ENCODE data around the gene FNDC3B. TPM values are rescaled to one million over a fixed set of nuclear protein-coding genes. Genes with fewer than 3 reads are reported as not detected.

The FNDC3B gene
- total RNA-seq, 1 donor from 2014 or later = 29.5 TPM

DNA sequence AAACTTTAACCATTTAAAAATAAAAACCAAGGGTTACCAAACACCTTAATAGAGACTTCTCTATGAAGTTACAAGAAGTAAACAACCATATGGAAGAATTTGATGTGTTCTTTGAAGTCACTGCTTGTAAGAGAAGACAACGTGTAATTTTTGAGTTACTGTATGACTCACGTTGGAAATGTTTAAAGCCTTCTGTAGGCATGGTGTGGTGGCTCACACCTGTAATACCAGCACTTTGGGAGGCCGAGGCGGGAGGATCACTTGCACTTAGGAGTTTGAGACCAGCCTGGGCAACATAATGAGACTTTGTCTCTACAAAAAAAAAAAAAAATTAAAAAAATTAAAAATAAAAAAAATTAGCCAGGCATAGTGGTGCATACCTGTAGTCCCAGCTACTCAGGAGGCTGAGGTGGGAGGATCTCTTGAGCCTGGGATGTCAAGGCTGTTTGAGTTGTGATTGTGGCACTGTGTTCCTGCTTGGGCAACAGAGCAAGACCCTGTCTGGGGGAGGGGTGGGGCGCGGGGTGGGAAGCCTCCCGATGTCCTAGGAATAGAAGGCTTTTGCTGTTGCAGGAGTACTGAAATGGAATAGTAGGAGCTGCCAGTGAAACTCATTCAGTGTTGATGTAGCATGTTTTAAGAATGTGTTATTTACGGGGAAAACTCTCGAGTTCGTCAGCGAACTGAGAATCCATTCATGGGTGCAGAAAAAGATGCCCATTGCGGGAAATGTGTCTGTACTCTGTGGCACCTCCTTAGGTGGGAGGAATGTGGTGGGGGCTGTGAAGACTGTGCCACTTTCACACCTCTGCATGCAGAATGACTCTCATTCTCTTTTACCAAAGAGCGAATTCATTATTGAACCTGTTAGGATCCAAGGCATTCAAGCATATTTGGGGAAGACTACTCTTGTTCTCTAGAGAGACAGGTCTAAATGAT, 134.2 kb downstream of the FNDC3B start:
- H3K27me3 ChIP-seq = no peaks in the 10 kb centered on the region
- H3K4me1 Mint-ChIP-seq = peaks cover 78% of the 10 kb centered on the region
- H3K36me3 Mint-ChIP-seq = peaks cover 11% of the 10 kb centered on the region
- no peak overlapping the region for H3K4me3 ChIP-seq
- DNase-seq (ENCODE audit: low spot score) = no peak
- H3K9me3 Mint-ChIP-seq = no peaks in the 10 kb centered on the region
- H4K20me1 ChIP-seq (ENCODE audit: low read depth) = peaks cover 36% of the 10 kb centered on the region
- H3F3A ChIP-seq (ENCODE audit: low read depth) = peaks cover 23% of the 10 kb centered on the region
- peaks cover 53% of the 10 kb centered on the region for H3K4me1 ChIP-seq
- no peaks in the 10 kb centered on the region for H3K9me3 ChIP-seq (ENCODE audit: low read depth)
- TF ChIP-seq EZH2 (IDR thresholded peaks at IDR 0.05) (no peak), EZH2phosphoT487 (IDR thresholded peaks at IDR 0.05) (no peak)
- TF ChIP-seq, protein P1, sequence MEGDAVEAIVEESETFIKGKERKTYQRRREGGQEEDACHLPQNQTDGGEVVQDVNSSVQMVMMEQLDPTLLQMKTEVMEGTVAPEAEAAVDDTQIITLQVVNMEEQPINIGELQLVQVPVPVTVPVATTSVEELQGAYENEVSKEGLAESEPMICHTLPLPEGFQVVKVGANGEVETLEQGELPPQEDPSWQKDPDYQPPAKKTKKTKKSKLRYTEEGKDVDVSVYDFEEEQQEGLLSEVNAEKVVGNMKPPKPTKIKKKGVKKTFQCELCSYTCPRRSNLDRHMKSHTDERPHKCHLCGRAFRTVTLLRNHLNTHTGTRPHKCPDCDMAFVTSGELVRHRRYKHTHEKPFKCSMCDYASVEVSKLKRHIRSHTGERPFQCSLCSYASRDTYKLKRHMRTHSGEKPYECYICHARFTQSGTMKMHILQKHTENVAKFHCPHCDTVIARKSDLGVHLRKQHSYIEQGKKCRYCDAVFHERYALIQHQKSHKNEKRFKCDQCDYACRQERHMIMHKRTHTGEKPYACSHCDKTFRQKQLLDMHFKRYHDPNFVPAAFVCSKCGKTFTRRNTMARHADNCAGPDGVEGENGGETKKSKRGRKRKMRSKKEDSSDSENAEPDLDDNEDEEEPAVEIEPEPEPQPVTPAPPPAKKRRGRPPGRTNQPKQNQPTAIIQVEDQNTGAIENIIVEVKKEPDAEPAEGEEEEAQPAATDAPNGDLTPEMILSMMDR (IDR thresholded peaks at IDR 0.05) = no peak
- no peaks in the 10 kb centered on the region for H3K27me3 Mint-ChIP-seq (ENCODE audit: insufficient read depth, low read depth)
- H3K9ac ChIP-seq = no peak overlapping the region
- H3K4me2 ChIP-seq = peak overlapping the region; percentile 1
- H2AFZ ChIP-seq (replicated peaks) = no peak overlapping the region
- peak overlapping the region; percentile 10 for H3K27ac ChIP-seq
- peak overlapping the region; percentile 39 for H3K27ac Mint-ChIP-seq
- H3K79me2 ChIP-seq (ENCODE audit: low read depth) = peaks cover 57% of the 10 kb centered on the region
- no peaks in the 10 kb centered on the region for H3K36me3 ChIP-seq
- H3K4me3 Mint-ChIP-seq = no peak overlapping the region

GRCh38 chr3:172174513-172175253, 135.3 kb downstream of the FNDC3B start:
- no peaks in the 10 kb centered on the region for H3K36me3 ChIP-seq
- H4K20me1 ChIP-seq (ENCODE audit: low read depth) = peaks cover 25% of the 10 kb centered on the region
- peak overlapping the region; percentile 78 for H3K4me3 Mint-ChIP-seq
- peaks cover 19% of the 10 kb centered on the region for H3F3A ChIP-seq (ENCODE audit: low read depth)
- H3K27me3 Mint-ChIP-seq (ENCODE audit: insufficient read depth, low read depth) = no peaks in the 10 kb centered on the region
- peak overlapping the region; percentile 80 for H3K27ac ChIP-seq
- no peaks in the 10 kb centered on the region for H3K9me3 ChIP-seq (ENCODE audit: low read depth)
- peak; percentile 28 for DNase-seq (ENCODE audit: low spot score)
- peaks cover 62% of the 10 kb centered on the region for H3K79me2 ChIP-seq (ENCODE audit: low read depth)
- peaks cover 48% of the 10 kb centered on the region for H3K4me1 ChIP-seq
- peak overlapping the region; percentile 64 for H3K4me2 ChIP-seq
- no peaks in the 10 kb centered on the region for H3K9me3 Mint-ChIP-seq
- H2AFZ ChIP-seq (replicated peaks) = no peak overlapping the region
- TF ChIP-seq EZH2 (IDR thresholded peaks at IDR 0.05) = no peak
- TF ChIP-seq EZH2phosphoT487 (IDR thresholded peaks at IDR 0.05) = no peak
- TF ChIP-seq, protein P1 (IDR thresholded peaks at IDR 0.05) = no peak
- no peaks in the 10 kb centered on the region for H3K27me3 ChIP-seq
- H3K9ac ChIP-seq = no peak overlapping the region
- H3K4me3 ChIP-seq = peak overlapping the region; percentile 9
- peaks cover 9% of the 10 kb centered on the region for H3K36me3 Mint-ChIP-seq
- peak overlapping the region; percentile 98 for H3K27ac Mint-ChIP-seq
- peaks cover 68% of the 10 kb centered on the region for H3K4me1 Mint-ChIP-seq

DNA sequence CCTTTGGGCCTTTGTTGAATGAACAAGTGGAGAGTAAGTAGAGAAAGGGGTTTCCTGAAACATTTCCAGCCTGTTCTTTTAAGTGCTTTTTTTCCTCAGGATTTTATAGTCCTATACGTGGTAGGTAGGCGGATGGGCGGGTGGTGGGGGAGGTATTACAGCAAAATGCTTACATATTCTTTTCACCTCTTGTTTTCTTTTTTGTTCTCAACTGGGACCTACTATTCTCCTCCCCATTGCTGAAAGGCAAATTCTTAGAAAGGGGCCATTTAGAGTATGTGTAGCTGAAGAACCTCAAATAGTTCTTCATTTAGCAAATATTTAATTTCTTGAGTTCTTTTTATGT, 135.8 kb downstream of the FNDC3B start:
- Histone ChIP-seq H3K4me3 (peak overlapping the region; percentile 9), H3K9ac (no peak overlapping the region), H3K79me2 (ENCODE audit: low read depth) (peaks cover 58% of the 10 kb centered on the region), H3F3A (ENCODE audit: low read depth) (peaks cover 18% of the 10 kb centered on the region), H3K4me1 (peaks cover 47% of the 10 kb centered on the region), H3K27me3 (no peaks in the 10 kb centered on the region), H3K9me3 (ENCODE audit: low read depth) (no peaks in the 10 kb centered on the region), H3K36me3 (no peaks in the 10 kb centered on the region), H3K4me2 (peak overlapping the region; percentile 64), H4K20me1 (ENCODE audit: low read depth) (peaks cover 25% of the 10 kb centered on the region), H2AFZ (replicated peaks) (no peak overlapping the region), H3K27ac (peak overlapping the region; percentile 80)
- H3K36me3 Mint-ChIP-seq = peaks cover 12% of the 10 kb centered on the region
- no peak for DNase-seq (ENCODE audit: low spot score)
- H3K27me3 Mint-ChIP-seq (ENCODE audit: insufficient read depth, low read depth) = no peaks in the 10 kb centered on the region
- no peaks in the 10 kb centered on the region for H3K9me3 Mint-ChIP-seq
- no peak for TF ChIP-seq EZH2 (IDR thresholded peaks at IDR 0.05)
- TF ChIP-seq, protein P1 (IDR thresholded peaks at IDR 0.05) = no peak
- TF ChIP-seq EZH2phosphoT487 (IDR thresholded peaks at IDR 0.05) = no peak
- H3K27ac Mint-ChIP-seq = peak overlapping the region; percentile 98
- peaks cover 69% of the 10 kb centered on the region for H3K4me1 Mint-ChIP-seq
- H3K4me3 Mint-ChIP-seq = peak overlapping the region; percentile 78

Data from neural progenitor cell (in vitro differentiated cells).